ENCODE measurements around the gene C4orf54. TPM values are rescaled to one million over a fixed set of nuclear protein-coding genes. Genes with fewer than 3 reads are reported as not detected.

Gene C4orf54
- total and polyA plus RNA-seq, 2 of the 4 experiments (the other 2 are of a cell fraction), result not detected

DNA sequence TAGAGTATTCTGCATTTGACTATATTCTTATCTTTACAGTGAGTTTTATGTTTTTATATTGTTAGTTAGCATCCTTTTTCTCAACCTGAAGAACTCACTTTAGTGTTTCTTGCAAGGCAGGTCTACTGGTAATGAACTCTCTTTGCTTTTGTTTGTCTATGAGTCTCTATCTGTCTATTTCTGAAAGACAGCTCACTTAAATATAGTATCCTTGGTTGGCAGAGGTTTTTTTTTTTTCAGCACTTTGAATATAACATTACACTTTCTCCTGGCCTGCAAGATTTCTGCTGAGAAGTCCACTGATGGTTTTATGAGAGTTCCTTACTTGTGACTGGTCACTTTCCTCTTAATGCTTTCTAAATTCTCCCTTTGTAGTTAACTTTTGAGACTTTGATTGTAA lies 32.8 kb upstream of the C4orf54 start:
- Histone ChIP-seq H2BK15ac (ENCODE audit: low read depth, low read length) (no peak overlapping the region), H3K9me3 (ENCODE audit: control insufficient read depth, insufficient read depth, low read length) (no peaks in the 10 kb centered on the region), H2BK20ac (ENCODE audit: low read depth, low read length) (no peak overlapping the region), H3K4me3 (ENCODE audit: insufficient read depth, low read depth, low read length) (no peak overlapping the region), H3K4me1 (ENCODE audit: control insufficient read depth, insufficient read depth, low read length) (no peaks in the 10 kb centered on the region), H2AFZ (replicated peaks; ENCODE audit: low read length, poor library complexity) (no peak overlapping the region), H3K27ac (ENCODE audit: insufficient read depth, low read length) (no peak overlapping the region), H3K23ac (ENCODE audit: low read depth, low read length) (no peak overlapping the region), H3K4ac (ENCODE audit: low read depth, low read length) (no peak overlapping the region), H3K56ac (ENCODE audit: extremely low read depth, insufficient read depth, low read length) (no peak overlapping the region), H3K9ac (ENCODE audit: low read depth, low read length) (no peak overlapping the region), H3K36me3 (ENCODE audit: control insufficient read depth, insufficient read depth, low read length) (no peaks in the 10 kb centered on the region), H4K8ac (ENCODE audit: low read depth in 2 of 2, low read length in 2 of 2) (no peak overlapping the region), H2BK120ac (ENCODE audit: low read depth, low read length) (no peak overlapping the region), H3K14ac (replicated peaks; ENCODE audit: low read depth, low read length) (no peak overlapping the region), H4K5ac (ENCODE audit: low read depth, low read length) (no peak overlapping the region), H3K27me3 (ENCODE audit: control insufficient read depth, insufficient read depth, low read length) (no peaks in the 10 kb centered on the region; the same call in 1 of the 2 replicates), H3K18ac (ENCODE audit: low read depth, low read length) (no peak overlapping the region), H2BK5ac (ENCODE audit: low read depth, low read length, poor library complexity, severe bottlenecking) (no peak overlapping the region), H2AK5ac (ENCODE audit: low read depth, low read length) (no peak overlapping the region), H2AK9ac (replicated peaks; ENCODE audit: low read depth, low read length, poor library complexity) (no peak overlapping the region), H3K79me1 (ENCODE audit: low read depth in 1 of 2, low read length in 2 of 2) (no peaks in the 10 kb centered on the region), H3K4me2 (ENCODE audit: low read depth, low read length) (no peak overlapping the region), H3K9me1 (ENCODE audit: insufficient read depth, low read length) (no peaks in the 10 kb centered on the region), H4K20me1 (ENCODE audit: insufficient read depth, low read length) (no peaks in the 10 kb centered on the region), H4K91ac (ENCODE audit: insufficient read depth, low read depth, low read length) (no peak overlapping the region)
- no peak for ATAC-seq (ENCODE audit: low read depth)
- intact Hi-C loops (cut with micrococcal nuclease) (no loop called here), in situ Hi-C loops (cut with MboI; ENCODE audit: low sequenced_read_pairs) (no loop called here), dilution Hi-C loops (cut with HindIII; ENCODE audit: low sequenced_read_pairs, unreplicated experiment) (no loop called here)
- CTCF ChIA-PET, result no interaction called here
- no peak for DNase-seq
- no peak for TF ChIP-seq SMC3 (IDR thresholded peaks at IDR 0.05; ENCODE audit: low read depth, low read length)
- no peak for TF ChIP-seq POLR2A (IDR thresholded peaks at IDR 0.05; ENCODE audit: low read depth, low read length)
- no peak for TF ChIP-seq USF2 (IDR thresholded peaks at IDR 0.05; ENCODE audit: low read depth, low read length)
- no peak for TF ChIP-seq RAD21 (IDR thresholded peaks at IDR 0.05; ENCODE audit: low read length)
- no peak for TF ChIP-seq RCOR1 (IDR thresholded peaks at IDR 0.05; ENCODE audit: insufficient replicate concordance, low read length)
- TF ChIP-seq BHLHE40 (IDR thresholded peaks at IDR 0.05; ENCODE audit: low read depth, low read length), result no peak
- no peak for TF ChIP-seq ELK1 (IDR thresholded peaks at IDR 0.05; ENCODE audit: borderline replicate concordance, low read depth, low read length)
- no peak for TF ChIP-seq MAFK (IDR thresholded peaks at IDR 0.05; ENCODE audit: low read depth, low read length)
- no peak for TF ChIP-seq NFE2L2 (IDR thresholded peaks at IDR 0.05; ENCODE audit: low read depth, low read length)
- TF ChIP-seq MXI1 (IDR thresholded peaks at IDR 0.05; ENCODE audit: borderline replicate concordance, low read depth, low read length), result no peak
- TF ChIP-seq FOS (IDR thresholded peaks at IDR 0.05; ENCODE audit: low read depth, low read length), result no peak
- no peak for TF ChIP-seq MAZ (IDR thresholded peaks at IDR 0.05; ENCODE audit: borderline replicate concordance, low read depth, low read length)
- TF ChIP-seq RFX5 (IDR thresholded peaks at IDR 0.05; ENCODE audit: low read depth, low read length), result no peak
- no peak for TF ChIP-seq CEBPB (IDR thresholded peaks at IDR 0.05; ENCODE audit: low read depth, low read length)
- TF ChIP-seq CHD1 (IDR thresholded peaks at IDR 0.05; ENCODE audit: low read depth, low read length), result no peak
- TF ChIP-seq CTCF (conservative IDR thresholded peaks at IDR 0.05; ENCODE audit: low read depth, low read length), result no peak
- POLR2A ChIA-PET (ENCODE audit: unreplicated experiment), result no interaction called here
- no TSS peak for BruUV-seq (replicated peaks)

Data from IMR-90 (cell line).